AG09319 (cell line): ENCODE measurements around the gene MAPK1.
A peak's percentile ranks its signal among the peaks of the same experiment; 100 is the strongest.
"Not testable (repeated sequence)": the region's sequence is repeated elsewhere in the genome, so short reads cannot be mapped to it uniquely, and the experiment has no call there.

Source experiments
- DNase-seq: peaks from one replicate; pipeline ENCODE4 v3.0.0-alpha.2; 2010; ENCODE audit warnings: low read depth; ENCODE audit errors: extremely low read depth
- CTCF ChIP-seq: IDR thresholded peaks from 2 replicates; pipeline ENCODE4 v1.5.1; 2011; ENCODE audit warnings: low read depth, mild to moderate bottlenecking, inconsistent platforms, low read length, moderate library complexity

The MAPK1 gene

GRCh38 chr22:21845558-21846453 is 21.6 kb downstream of the MAPK1 start:
- no peak for TF ChIP-seq CTCF
- DNase-seq = no peak

DNA sequence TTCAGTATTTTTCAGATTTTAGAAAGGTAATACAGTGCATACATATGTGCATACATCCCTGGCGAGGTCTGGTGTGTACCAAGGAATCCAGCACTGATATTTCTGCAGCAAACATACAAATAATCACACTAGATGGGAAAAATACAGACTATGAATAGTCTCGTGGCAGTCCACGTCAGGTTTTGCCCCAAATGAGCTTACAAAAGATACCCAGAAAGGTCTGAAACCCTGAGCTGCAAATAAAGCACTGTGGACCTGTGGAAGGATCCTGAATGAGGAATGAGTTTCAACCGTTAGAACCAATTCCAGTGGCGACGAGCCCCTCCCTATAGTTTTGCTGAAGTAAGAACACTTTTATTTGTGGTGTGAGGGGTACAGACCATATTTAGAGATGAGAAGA is 24.5 kb downstream of the MAPK1 start:
- no peak for DNase-seq
- TF ChIP-seq CTCF = no peak

- no peak for TF ChIP-seq CTCF
- DNase-seq = no peak
Measured at GRCh38 chr22:21841422-21841821, 26.0 kb downstream of the MAPK1 start.

DNA sequence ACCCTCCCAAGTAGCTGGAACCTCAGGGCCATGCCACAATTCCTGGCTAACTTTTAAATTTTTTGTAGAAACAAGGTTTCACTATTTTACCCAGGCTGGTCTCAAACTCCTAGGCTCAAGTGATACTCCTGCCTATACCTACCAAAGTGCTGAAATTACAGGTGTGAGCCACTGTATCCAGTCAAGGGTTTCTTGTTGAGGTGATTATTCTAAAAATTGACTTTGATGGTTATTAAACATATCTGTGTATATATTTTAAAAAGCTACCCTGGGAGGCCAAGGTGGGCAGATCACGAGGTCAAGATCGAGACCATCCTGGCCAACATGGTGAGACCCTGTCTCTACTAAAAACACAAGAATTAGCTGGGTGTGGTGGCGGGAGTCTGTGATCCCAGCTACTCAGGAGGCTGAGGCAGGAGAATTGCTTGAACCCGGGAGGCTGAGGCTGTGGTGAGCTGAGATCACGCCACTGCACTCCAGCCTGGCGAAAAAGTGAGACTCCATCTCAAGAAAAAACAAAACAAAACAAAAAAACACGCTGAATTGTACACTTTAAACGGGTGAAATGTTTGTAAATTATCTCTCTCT is 27.1 kb downstream of the MAPK1 start:
- DNase-seq = no peak
- no peak for TF ChIP-seq CTCF

GRCh38 chr22:21839765-21840140 is 27.7 kb downstream of the MAPK1 start:
- DNase-seq = no peak
- no peak for TF ChIP-seq CTCF

DNA sequence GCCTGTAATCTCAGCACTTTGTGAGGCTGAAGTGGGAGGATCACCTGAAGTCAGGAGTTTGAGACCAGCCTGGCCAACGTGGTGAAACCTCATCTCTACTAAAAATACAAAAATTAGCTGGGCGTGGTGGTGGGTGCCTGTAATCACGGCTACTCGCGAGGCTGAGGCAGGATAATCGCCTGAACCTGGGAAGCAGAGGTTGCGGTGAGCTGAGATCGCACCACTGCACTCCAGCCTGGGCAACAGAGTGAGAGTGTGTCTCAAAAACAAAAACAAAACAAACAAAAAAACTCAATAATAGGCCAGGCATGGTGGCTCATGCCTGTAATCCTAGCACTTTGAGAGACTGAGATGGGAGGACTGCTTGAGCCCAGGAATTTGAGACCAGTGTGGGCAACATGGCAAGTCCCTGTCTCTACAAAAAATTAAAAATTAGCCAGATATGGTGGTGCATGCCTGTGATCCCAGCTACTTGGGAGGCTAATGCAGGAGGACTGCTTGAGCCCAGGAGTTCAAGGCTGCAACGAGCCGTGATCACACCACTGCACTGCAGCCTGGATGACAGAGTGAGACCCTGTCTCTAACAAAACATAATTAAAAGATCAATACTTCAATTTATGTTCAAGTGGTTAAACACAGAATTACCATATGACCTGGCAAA is 28.2 kb downstream of the MAPK1 start:
- not testable (repeated sequence) for DNase-seq

- TF ChIP-seq CTCF = no peak
- DNase-seq = peak; percentile 29
Measured at GRCh38 chr22:21837248-21837979, 30.0 kb downstream of the MAPK1 start.

DNA sequence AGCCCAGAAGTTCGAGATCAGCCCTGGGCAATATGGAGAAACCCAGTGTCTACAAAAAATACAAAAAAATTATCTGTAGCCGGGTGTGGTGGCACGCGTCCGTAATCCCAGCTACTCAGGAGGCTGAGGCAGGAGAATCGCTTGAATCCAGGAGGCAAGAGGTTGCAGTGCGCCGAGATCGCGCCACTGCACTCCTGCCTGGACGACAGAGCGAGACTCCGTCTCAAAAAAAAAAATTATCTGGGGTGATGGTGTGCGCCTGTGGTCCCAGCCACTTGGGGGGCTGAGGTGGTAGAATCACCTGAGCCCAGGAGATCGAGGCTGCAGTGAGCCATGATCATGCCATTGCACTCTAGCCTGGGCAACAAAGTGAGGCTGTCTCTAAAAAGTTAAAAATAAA is 31.0 kb downstream of the MAPK1 start:
- DNase-seq = not testable (repeated sequence)
